Testis (tissue), 2 donors: ENCODE data around the gene REV1.

Source experiments
- POLR2A ChIP-seq: fragments of 450-650 bp; IDR thresholded peaks from one replicate; pipeline ENCODE4 v1.6.1; 2017; ENCODE audit warnings: antibody characterized with exemption, mild to moderate bottlenecking, moderate library complexity
- TF ChIP-seq, protein P1 (sequence below), 3 experiments: fragments of 450-650 bp in 2 of 3; fragments of 200-600 bp in 1 of 3; sonication (generic) in 1 of 3; IDR thresholded peaks; one replicate each; pipeline ENCODE4 v1.5.1; 2016 to 2019; ENCODE audit warnings: antibody characterized with exemption in 3 of 3, mild to moderate bottlenecking in 2 of 3, moderate library complexity in 1 of 3

DNA sequence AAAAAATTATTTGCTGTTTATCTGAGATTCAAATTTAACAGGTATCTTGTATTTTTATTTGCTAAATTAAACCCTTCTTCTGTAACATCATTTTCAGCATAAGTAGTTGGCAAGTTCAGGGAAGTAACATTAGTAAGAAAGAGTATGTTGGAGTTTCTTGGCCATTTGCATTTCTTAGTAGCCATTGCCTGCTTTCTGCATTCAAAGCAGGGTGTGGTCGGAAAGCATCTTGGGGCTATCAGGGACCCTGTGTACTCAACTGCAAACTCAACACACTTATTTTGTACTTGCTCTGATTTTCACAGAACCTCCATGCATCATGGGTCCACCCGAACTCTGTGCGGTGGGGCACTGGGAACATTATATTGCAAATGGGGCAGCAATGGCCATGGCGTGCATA, 30.4 kb upstream of the REV1 start:
- TF ChIP-seq, protein P1, sequence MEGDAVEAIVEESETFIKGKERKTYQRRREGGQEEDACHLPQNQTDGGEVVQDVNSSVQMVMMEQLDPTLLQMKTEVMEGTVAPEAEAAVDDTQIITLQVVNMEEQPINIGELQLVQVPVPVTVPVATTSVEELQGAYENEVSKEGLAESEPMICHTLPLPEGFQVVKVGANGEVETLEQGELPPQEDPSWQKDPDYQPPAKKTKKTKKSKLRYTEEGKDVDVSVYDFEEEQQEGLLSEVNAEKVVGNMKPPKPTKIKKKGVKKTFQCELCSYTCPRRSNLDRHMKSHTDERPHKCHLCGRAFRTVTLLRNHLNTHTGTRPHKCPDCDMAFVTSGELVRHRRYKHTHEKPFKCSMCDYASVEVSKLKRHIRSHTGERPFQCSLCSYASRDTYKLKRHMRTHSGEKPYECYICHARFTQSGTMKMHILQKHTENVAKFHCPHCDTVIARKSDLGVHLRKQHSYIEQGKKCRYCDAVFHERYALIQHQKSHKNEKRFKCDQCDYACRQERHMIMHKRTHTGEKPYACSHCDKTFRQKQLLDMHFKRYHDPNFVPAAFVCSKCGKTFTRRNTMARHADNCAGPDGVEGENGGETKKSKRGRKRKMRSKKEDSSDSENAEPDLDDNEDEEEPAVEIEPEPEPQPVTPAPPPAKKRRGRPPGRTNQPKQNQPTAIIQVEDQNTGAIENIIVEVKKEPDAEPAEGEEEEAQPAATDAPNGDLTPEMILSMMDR (IDR thresholded peaks at IDR 0.05) = no peak
- TF ChIP-seq POLR2A = no peak
